Lower lobe of right lung (tissue), 2 donors: ENCODE data around the gene NAPB. TPM values are rescaled to one million over a fixed set of nuclear protein-coding genes. Genes with fewer than 3 reads are reported as not detected.

Source experiments
- ATAC-seq, 2 donors: fragments of 200-7000 bp; cut with Tn5 transposase; one replicate each; pipeline ENCODE4 v1.9.1; 2020 to 2022; ENCODE audit warnings: mild to moderate bottlenecking in 2 of 2, moderate library complexity in 2 of 2
- DNase-seq: peaks from one replicate; pipeline ENCODE4 v3.0.0-alpha.2; 2020
- H3K27ac ChIP-seq: fragments of 200-600 bp; one replicate; pipeline ENCODE4 v1.8.0; 2022
- H3K27me3 ChIP-seq: fragments of 200-600 bp; one replicate; pipeline ENCODE4 v1.8.0; 2022; ENCODE audit warnings: low read depth
- H3K36me3 ChIP-seq: fragments of 200-600 bp; one replicate; pipeline ENCODE4 v1.8.0; 2022; ENCODE audit warnings: mild to moderate bottlenecking
- H3K4me1 ChIP-seq: fragments of 200-600 bp; one replicate; pipeline ENCODE4 v1.8.0; 2022
- H3K4me3 ChIP-seq: fragments of 200-600 bp; one replicate; pipeline ENCODE4 v1.8.0; 2022; ENCODE audit warnings: mild to moderate bottlenecking
- H3K9me3 ChIP-seq: fragments of 200-600 bp; one replicate; pipeline ENCODE4 v1.8.0; 2022
- intact Hi-C: fragments of 100-400 bp; cut with DNase I; formaldehyde crosslinking; loops from one replicate; pipeline ENCODE4 v1.11.0; 2022
- total RNA-seq: library from RNA; stranded (reverse); fragmentation: NEBNext Ultra II Directional; extraction: Animal tissue kit (Norgen Biotek cat#: 25700); gene quantifications from one replicate; pipeline ENCODE4 v1.2.1, GENCODE V29; 2021
- TF ChIP-seq, protein P1 (sequence below): fragments of 200-600 bp; IDR thresholded peaks from one replicate; pipeline ENCODE4 v1.8.0; 2022; ENCODE audit warnings: antibody characterized with exemption, mild to moderate bottlenecking
- donor health status: DM: no; HTN: yes; CAD: no; lungs with severe emphysema.

The NAPB gene
- total RNA-seq, 1 donor from 2014 or later, result 11.0 TPM

DNA sequence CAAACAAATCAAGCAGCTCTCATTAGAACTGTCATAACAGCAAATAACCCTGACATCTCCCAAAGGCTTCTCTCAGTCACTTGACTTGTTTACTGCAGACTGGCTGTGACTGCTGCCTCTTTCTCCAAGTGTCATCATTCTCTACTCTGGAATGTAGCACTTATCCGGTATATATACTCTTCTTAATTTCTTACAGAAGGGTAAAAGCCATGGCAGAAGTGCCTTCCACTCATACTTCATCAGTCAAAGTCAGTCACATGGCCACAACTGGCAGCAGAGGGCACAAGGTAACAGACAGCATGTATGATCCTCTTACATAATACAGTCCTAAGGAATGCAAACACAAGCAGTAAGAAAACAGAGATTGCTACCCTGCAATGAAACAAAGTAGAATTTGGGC is 9.3 kb downstream of the NAPB start:
- H3K27ac ChIP-seq, result no peak overlapping the region
- DNase-seq (no peak), ATAC-seq (peak; percentile 51 to 68)
- no peaks in the 10 kb centered on the region for H3K27me3 ChIP-seq
- H3K4me3 ChIP-seq, result no peak overlapping the region
- H3K4me1 ChIP-seq, result peaks cover 12% of the 10 kb centered on the region
- intact Hi-C loops, result no loop called here
- H3K9me3 ChIP-seq, result no peaks in the 10 kb centered on the region
- no peaks in the 10 kb centered on the region for H3K36me3 ChIP-seq
- TF ChIP-seq, protein P1, sequence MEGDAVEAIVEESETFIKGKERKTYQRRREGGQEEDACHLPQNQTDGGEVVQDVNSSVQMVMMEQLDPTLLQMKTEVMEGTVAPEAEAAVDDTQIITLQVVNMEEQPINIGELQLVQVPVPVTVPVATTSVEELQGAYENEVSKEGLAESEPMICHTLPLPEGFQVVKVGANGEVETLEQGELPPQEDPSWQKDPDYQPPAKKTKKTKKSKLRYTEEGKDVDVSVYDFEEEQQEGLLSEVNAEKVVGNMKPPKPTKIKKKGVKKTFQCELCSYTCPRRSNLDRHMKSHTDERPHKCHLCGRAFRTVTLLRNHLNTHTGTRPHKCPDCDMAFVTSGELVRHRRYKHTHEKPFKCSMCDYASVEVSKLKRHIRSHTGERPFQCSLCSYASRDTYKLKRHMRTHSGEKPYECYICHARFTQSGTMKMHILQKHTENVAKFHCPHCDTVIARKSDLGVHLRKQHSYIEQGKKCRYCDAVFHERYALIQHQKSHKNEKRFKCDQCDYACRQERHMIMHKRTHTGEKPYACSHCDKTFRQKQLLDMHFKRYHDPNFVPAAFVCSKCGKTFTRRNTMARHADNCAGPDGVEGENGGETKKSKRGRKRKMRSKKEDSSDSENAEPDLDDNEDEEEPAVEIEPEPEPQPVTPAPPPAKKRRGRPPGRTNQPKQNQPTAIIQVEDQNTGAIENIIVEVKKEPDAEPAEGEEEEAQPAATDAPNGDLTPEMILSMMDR, result no peak

DNA sequence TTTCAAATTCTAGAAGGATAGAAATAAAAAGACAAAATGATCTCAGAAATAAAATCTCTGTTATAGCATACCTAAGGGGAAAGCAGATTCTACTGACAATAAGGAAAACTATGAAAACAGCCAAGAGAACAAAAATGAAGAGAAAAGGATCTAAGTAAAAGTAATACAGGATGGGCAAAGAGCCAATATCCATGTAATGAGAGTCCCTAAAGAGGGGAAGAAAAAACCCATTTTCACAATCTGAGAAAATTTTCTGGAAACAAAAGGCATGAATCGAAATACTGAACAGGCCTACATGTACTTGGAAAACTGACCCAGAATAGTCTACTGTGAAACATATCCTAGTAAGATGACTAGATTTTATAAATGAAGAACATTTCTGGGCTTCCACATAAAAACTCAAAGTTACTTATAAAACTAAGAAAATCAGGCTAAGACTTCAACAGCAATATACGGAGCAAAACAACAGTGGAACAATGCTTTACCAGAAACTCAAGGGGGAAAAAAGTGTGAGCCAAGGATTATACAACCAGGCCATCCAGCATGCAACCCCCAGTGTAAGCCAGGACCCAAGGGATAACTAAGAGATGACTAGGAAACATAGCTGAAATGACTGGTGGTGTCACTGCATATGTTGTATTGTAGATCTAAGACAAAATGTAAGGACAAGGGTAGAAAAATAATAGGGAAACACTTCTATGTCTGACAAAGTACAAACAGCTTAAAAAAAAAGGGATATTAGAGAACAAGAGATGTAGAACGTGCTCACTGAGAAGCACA is 10.2 kb downstream of the NAPB start:
- H3K4me3 ChIP-seq, result no peak overlapping the region
- ATAC-seq (no peak), DNase-seq (no peak)
- no peaks in the 10 kb centered on the region for H3K36me3 ChIP-seq
- H3K4me1 ChIP-seq, result peaks cover 12% of the 10 kb centered on the region
- H3K27me3 ChIP-seq, result no peaks in the 10 kb centered on the region
- H3K9me3 ChIP-seq, result no peaks in the 10 kb centered on the region
- intact Hi-C loops, result no loop called here
- TF ChIP-seq, protein P1, result no peak
- H3K27ac ChIP-seq, result no peak overlapping the region

DNA sequence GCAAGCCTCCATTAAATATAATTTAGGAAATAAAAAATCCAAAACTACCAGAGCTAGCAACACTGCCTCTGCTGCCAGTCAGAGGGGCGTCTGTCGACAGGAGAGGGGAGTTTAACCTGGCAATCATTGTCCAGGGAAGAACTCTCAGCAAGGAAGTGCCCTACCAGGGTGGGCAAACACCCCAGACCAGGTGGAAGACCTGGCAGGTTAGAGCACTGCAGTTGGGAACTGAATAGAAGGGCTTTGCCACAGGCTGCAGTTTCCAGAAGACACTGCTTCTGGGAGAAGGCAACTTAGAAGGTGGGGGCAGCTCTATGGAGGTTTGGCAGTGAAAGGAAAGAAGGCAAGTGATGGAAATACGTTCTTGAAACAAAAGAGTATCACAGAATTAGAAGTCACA is 11.5 kb downstream of the NAPB start:
- H3K27me3 ChIP-seq, result no peaks in the 10 kb centered on the region
- H3K36me3 ChIP-seq, result no peaks in the 10 kb centered on the region
- ATAC-seq (no peak), DNase-seq (no peak)
- H3K4me3 ChIP-seq, result no peak overlapping the region
- TF ChIP-seq, protein P1, result no peak
- H3K27ac ChIP-seq, result no peak overlapping the region
- H3K4me1 ChIP-seq, result peaks cover 12% of the 10 kb centered on the region
- no peaks in the 10 kb centered on the region for H3K9me3 ChIP-seq
- intact Hi-C loops, result no loop called here

DNA sequence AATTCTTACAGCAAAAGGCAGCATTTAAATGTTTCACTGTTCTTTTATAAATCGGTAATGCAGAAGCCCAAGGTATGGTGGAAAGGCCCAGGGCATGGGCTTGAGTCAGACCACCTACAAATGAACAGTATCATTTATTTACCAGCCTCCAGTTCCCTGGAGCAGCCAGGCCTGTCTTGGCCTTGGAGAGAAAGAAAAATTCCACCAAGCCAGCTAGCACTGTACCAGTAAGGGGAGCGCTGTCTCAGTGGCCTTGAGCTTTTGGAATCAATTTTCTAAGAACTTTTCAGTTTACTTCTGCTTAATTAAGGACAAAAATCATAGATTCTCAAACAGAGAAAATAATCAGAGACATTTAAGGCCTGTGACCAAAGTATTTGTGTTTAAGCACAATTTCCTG is 12.3 kb downstream of the NAPB start:
- Histone ChIP-seq H3K9me3 (no peaks in the 10 kb centered on the region), H3K27ac (no peak overlapping the region), H3K4me1 (peaks cover 18% of the 10 kb centered on the region), H3K4me3 (no peak overlapping the region), H3K36me3 (no peaks in the 10 kb centered on the region), H3K27me3 (no peaks in the 10 kb centered on the region)
- intact Hi-C loops, result no loop called here
- TF ChIP-seq, protein P1, result no peak
- ATAC-seq, result no peak
- DNase-seq, result no peak

DNA sequence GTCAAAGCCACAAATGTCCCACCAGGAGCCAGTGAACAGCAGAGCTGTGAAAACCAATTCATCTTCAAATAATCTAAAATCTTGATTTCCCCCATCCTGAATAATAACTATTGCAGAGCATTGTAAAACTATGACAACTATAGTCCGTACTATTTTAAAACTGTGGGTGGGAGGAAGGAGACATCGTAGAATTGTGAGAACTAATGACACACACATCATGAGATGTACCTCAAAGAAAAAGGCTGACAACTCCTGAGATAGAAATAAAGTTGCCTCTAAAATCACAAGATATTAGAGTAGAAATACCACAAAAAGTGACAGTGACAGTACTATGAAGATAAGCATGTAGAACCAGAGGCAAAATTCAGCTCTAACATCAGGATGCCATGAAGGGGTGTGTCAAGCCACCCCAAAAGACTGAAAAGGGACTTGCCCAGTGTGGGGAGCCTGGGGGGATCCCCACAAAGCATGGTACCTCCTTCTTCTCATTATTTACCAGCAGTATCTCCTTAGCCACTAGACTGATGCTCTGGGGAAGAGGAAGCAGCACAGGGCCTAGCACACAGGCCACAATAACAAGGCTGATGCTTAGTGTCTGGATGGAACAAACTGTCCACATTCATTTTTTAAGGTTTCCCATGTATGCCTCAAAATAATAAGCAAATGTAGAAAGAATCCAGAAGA is 13.4 kb downstream of the NAPB start:
- H3K4me1 ChIP-seq, result peaks cover 21% of the 10 kb centered on the region
- intact Hi-C loops, result no loop called here
- ATAC-seq (no peak), DNase-seq (no peak)
- H3K4me3 ChIP-seq, result no peak overlapping the region
- no peaks in the 10 kb centered on the region for H3K27me3 ChIP-seq
- no peaks in the 10 kb centered on the region for H3K36me3 ChIP-seq
- TF ChIP-seq, protein P1, result no peak
- no peaks in the 10 kb centered on the region for H3K9me3 ChIP-seq
- no peak overlapping the region for H3K27ac ChIP-seq
